IMR-90 (cell line): Measurements from ENCODE around the gene TRIM22. TPM values are rescaled to one million over a fixed set of nuclear protein-coding genes. Genes with fewer than 3 reads are reported as not detected.

Source experiments
- ATAC-seq: fragments of 200-7000 bp; cut with Tn5 transposase; 2 replicates; pipeline ENCODE4 v1.9.1; 2020; ENCODE audit warnings: low read depth, mild to moderate bottlenecking, moderate library complexity
- BruUV-seq: library from RNA; stranded (reverse); fragments of 400-500 nt; replicated peaks from 2 replicates; lab custom pipeline; 2021; lab: Mats Ljungman, UMichigan
- CTCF ChIA-PET: fragments of 300-600 bp; formaldehyde crosslinking; extraction: SDS; loops from one replicate; lab custom pipeline; 2021; ENCODE audit warnings: antibody characterized with exemption; lab: Yijun Ruan, JAX
- POLR2A ChIA-PET: fragments of 300-600 bp; sonication (Branson Sonifier 250); formaldehyde crosslinking; loops from one replicate; lab custom pipeline; 2022; ENCODE audit warnings: antibody characterized with exemption; ENCODE audit not compliant: unreplicated experiment; lab: Charles Lee
- DNase-seq: peaks from one replicate; pipeline ENCODE4 v3.0.0; 2013
- H2AFZ ChIP-seq: replicated peaks from 2 replicates; pipeline ENCODE3; 2013; ENCODE audit warnings: low read length, mild to moderate bottlenecking; ENCODE audit not compliant: poor library complexity
- H2AK5ac ChIP-seq: 2 replicates; pipeline ENCODE4 v1.6.1; 2013; ENCODE audit warnings: low read depth, low read length, inconsistent platforms
- H2AK9ac ChIP-seq: replicated peaks from 2 replicates; pipeline ENCODE3; 2013; ENCODE audit warnings: mild to moderate bottlenecking, low read depth, low read length, moderate library complexity; ENCODE audit not compliant: poor library complexity
- H2BK120ac ChIP-seq: 2 replicates; pipeline ENCODE4 v1.6.1; 2013; ENCODE audit warnings: low read depth, low read length, inconsistent platforms
- H2BK15ac ChIP-seq: 3 replicates; pipeline ENCODE4 v1.6.1; 2013; ENCODE audit warnings: low read depth, low read length, inconsistent platforms
- H2BK20ac ChIP-seq: 2 replicates; pipeline ENCODE4 v1.6.1; 2013; ENCODE audit warnings: low read depth, mild to moderate bottlenecking, inconsistent platforms, low read length, moderate library complexity
- H2BK5ac ChIP-seq: 2 replicates; pipeline ENCODE4 v1.6.1; 2013; ENCODE audit warnings: mild to moderate bottlenecking, low read depth, low read length, inconsistent platforms; ENCODE audit not compliant: poor library complexity, severe bottlenecking
- H3K14ac ChIP-seq: replicated peaks from 2 replicates; pipeline ENCODE4 v1.6.1; 2013; ENCODE audit warnings: low read depth, low read length, inconsistent platforms
- H3K18ac ChIP-seq: 2 replicates; pipeline ENCODE4 v1.6.1; 2013; ENCODE audit warnings: low read depth, low read length, control low read depth
- H3K23ac ChIP-seq: 2 replicates; pipeline ENCODE4 v1.6.1; 2013; ENCODE audit warnings: low read depth, low read length, inconsistent platforms
- H3K27ac ChIP-seq: 2 replicates; pipeline ENCODE4 v1.5.1; 2013; ENCODE audit warnings: mild to moderate bottlenecking, control low read depth, low read length; ENCODE audit not compliant: insufficient read depth
- H3K27me3 ChIP-seq: 2 replicates; pipeline ENCODE4 v1.6.1; 2013; ENCODE audit warnings: low read length; ENCODE audit not compliant: control insufficient read depth, insufficient read depth
- H3K36me3 ChIP-seq: 2 replicates; pipeline ENCODE4 v1.6.1; 2013; ENCODE audit warnings: low read length, mixed read lengths; ENCODE audit not compliant: control insufficient read depth, insufficient read depth
- H3K4ac ChIP-seq: 2 replicates; pipeline ENCODE4 v1.6.1; 2013; ENCODE audit warnings: low read depth, low read length, inconsistent platforms
- H3K4me1 ChIP-seq: 2 replicates; pipeline ENCODE4 v1.6.1; 2013; ENCODE audit warnings: low read length, mixed read lengths; ENCODE audit not compliant: control insufficient read depth, insufficient read depth
- H3K4me2 ChIP-seq: 2 replicates; pipeline ENCODE4 v1.6.1; 2013; ENCODE audit warnings: low read depth, mild to moderate bottlenecking, control low read depth, low read length, moderate library complexity
- H3K4me3 ChIP-seq: 2 replicates; pipeline ENCODE4 v1.5.1; 2013; ENCODE audit warnings: low read depth, mild to moderate bottlenecking, control low read depth, low read length, moderate library complexity; ENCODE audit not compliant: insufficient read depth
- H3K56ac ChIP-seq: 2 replicates; pipeline ENCODE4 v1.6.1; 2013; ENCODE audit warnings: low read length, inconsistent platforms; ENCODE audit not compliant: insufficient read depth; ENCODE audit errors: extremely low read depth
- H3K79me1 ChIP-seq, 2 experiments: 2 replicates each; pipeline ENCODE4 v1.6.1; 2013; ENCODE audit warnings: low read length in 2 of 2, inconsistent platforms in 1 of 2, low read depth in 1 of 2
- H3K9ac ChIP-seq: 2 replicates; pipeline ENCODE4 v1.6.1; 2013; ENCODE audit warnings: low read depth, low read length, control low read depth
- H3K9me1 ChIP-seq: 2 replicates; pipeline ENCODE4 v1.6.1; 2013; ENCODE audit warnings: low read length, inconsistent platforms; ENCODE audit not compliant: insufficient read depth
- H3K9me3 ChIP-seq: 2 replicates; pipeline ENCODE4 v1.6.1; 2013; ENCODE audit warnings: low read length; ENCODE audit not compliant: control insufficient read depth, insufficient read depth
- H4K20me1 ChIP-seq: 2 replicates; pipeline ENCODE4 v1.6.1; 2013; ENCODE audit warnings: low read length, inconsistent platforms; ENCODE audit not compliant: insufficient read depth
- H4K5ac ChIP-seq: 2 replicates; pipeline ENCODE4 v1.6.1; 2013; ENCODE audit warnings: mild to moderate bottlenecking, low read depth, low read length, control low read depth
- H4K8ac ChIP-seq, 2 experiments: 2 replicates each; pipeline ENCODE4 v1.6.1; 2013; ENCODE audit warnings: low read depth in 2 of 2, low read length in 2 of 2, control low read depth in 1 of 2, inconsistent platforms in 1 of 2
- H4K91ac ChIP-seq: 2 replicates; pipeline ENCODE4 v1.6.1; 2013; ENCODE audit warnings: low read depth, low read length, inconsistent platforms; ENCODE audit not compliant: insufficient read depth
- BHLHE40 ChIP-seq: fragments of 150-350 bp; IDR thresholded peaks from 2 replicates; pipeline ENCODE4 v1.6.1; 2016; ENCODE audit warnings: mild to moderate bottlenecking, low read depth, low read length
- CEBPB ChIP-seq: IDR thresholded peaks from 2 replicates; pipeline ENCODE4 v1.6.1; 2012; ENCODE audit warnings: low read depth, low read length, improper control_type of control experiment
- CHD1 ChIP-seq: IDR thresholded peaks from 2 replicates; pipeline ENCODE4 v1.6.1; 2012; ENCODE audit warnings: low read depth, low read length, improper control_type of control experiment
- MAFK ChIP-seq: IDR thresholded peaks from 2 replicates; pipeline ENCODE4 v1.6.1; 2012; ENCODE audit warnings: low read depth, low read length, improper control_type of control experiment
- NFE2L2 ChIP-seq: fragments of 150-350 bp; IDR thresholded peaks from 2 replicates; pipeline ENCODE4 v1.6.1; 2016; ENCODE audit warnings: low read depth, mild to moderate bottlenecking, low read length
- POLR2A ChIP-seq: IDR thresholded peaks from 2 replicates; pipeline ENCODE4 v1.6.1; 2012; ENCODE audit warnings: mild to moderate bottlenecking, low read depth, low read length
- RAD21 ChIP-seq: IDR thresholded peaks from 2 replicates; pipeline ENCODE4 v1.6.1; 2012; ENCODE audit warnings: low read length, improper control_type of control experiment
- RCOR1 ChIP-seq: IDR thresholded peaks from 2 replicates; pipeline ENCODE4 v1.6.1; 2012; ENCODE audit warnings: mild to moderate bottlenecking, low read length, improper control_type of control experiment; ENCODE audit not compliant: insufficient replicate concordance
- RFX5 ChIP-seq: IDR thresholded peaks from 2 replicates; pipeline ENCODE4 v1.8.0; 2012; ENCODE audit warnings: low read depth, mild to moderate bottlenecking, low read length, moderate library complexity
- SMC3 ChIP-seq: fragments of 150-350 bp; IDR thresholded peaks from 2 replicates; pipeline ENCODE4 v1.6.1; 2016; ENCODE audit warnings: low read depth, mild to moderate bottlenecking, antibody characterized with exemption, low read length, moderate library complexity
- WGBS, 2 experiments: methylation state at CpG; one replicate each; pipeline versions ENCODE4 v1.1.5 to v1.1.7; 2013; ENCODE audit warnings: missing lambda C conversion rate in 2 of 2; ENCODE audit not compliant: insufficient read length in 1 of 2; ENCODE audit errors: extremely low coverage in 2 of 2; 5-methylcytosine and 5-hydroxymethylcytosine counted together
- dilution Hi-C: fragments of 300-500 bp; cut with HindIII; formaldehyde crosslinking; loops from one replicate; pipeline ENCODE4 v1.14.3; 2018; ENCODE audit warnings: low sequenced_read_pairs; ENCODE audit not compliant: unreplicated experiment
- in situ Hi-C: fragments of 300-500 bp; cut with MboI; formaldehyde crosslinking; loops from 3 replicates; pipeline ENCODE4 v1.14.3; 2019; ENCODE audit warnings: low sequenced_read_pairs, inconsistent platforms, mixed read lengths
- intact Hi-C: fragments of 100-400 bp; cut with micrococcal nuclease; formaldehyde crosslinking; loops from 2 replicates; pipeline ENCODE4 v1.10.0; 2022
- polyA plus RNA-seq, 3 experiments: library from polyadenylated mRNA; depleted of rRNA; stranded (reverse); fragments of >200 nt; gene quantifications; 2 replicates each; pipeline ENCODE4 v1.2.3, GENCODE V29; 2012; ENCODE audit warnings: low replicate concordance in 1 of 3
- total RNA-seq: library from RNA; depleted of rRNA; stranded (reverse); fragments of >200 nt; gene quantifications from 2 replicates; pipeline ENCODE4 v1.2.3, GENCODE V29; 2012
- TF ChIP-seq, protein P1 (sequence below): fragments of 150-350 bp; IDR thresholded peaks from 2 replicates; pipeline ENCODE4 v1.6.1; 2016; ENCODE audit warnings: low read depth, mild to moderate bottlenecking, low read length, moderate library complexity, borderline replicate concordance
- TF ChIP-seq, protein P2 (sequence below): conservative IDR thresholded peaks from 2 replicates; pipeline ENCODE4 v1.5.1; 2012; ENCODE audit warnings: mild to moderate bottlenecking, low read depth, low read length, improper control_type of control experiment
- TF ChIP-seq, protein P3 (sequence below): fragments of 150-350 bp; IDR thresholded peaks from 2 replicates; pipeline ENCODE4 v1.6.1; 2017; ENCODE audit warnings: mild to moderate bottlenecking, antibody characterized with exemption, low read length, low read depth

Gene TRIM22
- total and polyA plus RNA-seq, 2 of the 4 experiments (the other 2 are of a cell fraction) = 43.6 to 46.8 TPM

DNA sequence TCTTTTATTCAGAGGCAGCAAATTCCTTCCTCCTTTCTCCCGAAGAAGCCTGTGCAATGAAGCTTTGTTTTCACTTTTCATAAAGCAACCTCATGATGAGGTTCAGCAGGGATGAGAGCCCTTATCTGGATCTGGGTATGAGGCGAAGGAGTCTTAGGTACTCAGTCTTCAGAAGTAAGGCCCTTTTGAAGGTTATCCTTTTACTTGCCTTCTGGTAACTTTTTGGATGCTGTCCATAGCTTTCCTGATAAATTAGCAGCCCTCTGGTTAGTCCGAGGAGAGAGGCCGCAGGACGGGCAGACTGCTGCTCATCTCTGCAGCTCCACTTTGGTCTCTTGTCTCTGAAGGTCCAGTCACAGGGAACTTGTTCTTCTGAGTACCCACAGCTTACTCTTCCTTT, 1.1 kb downstream of the TRIM22 start:
- H2BK20ac ChIP-seq = peak overlapping the region; percentile 95
- intact Hi-C loops = no loop called here
- peak overlapping the region; percentile 77 for H2AK5ac ChIP-seq
- H3K27me3 ChIP-seq = no peaks in the 10 kb centered on the region
- H3K4me1 ChIP-seq = peaks cover 5% of the 10 kb centered on the region
- BruUV-seq = no TSS peak
- no peaks in the 10 kb centered on the region for H3K9me3 ChIP-seq
- H4K91ac ChIP-seq = peak overlapping the region; percentile 96
- peak overlapping the region; percentile 98 for H3K4me2 ChIP-seq
- POLR2A ChIA-PET = interaction anchor here (0.5 to 1.4 kb wide), 3 partner anchors 13 to 102 kb away, joined by 3 to 5 read pairs (median 4); partner anchors contain the start of gene TRIM34
- peak; percentile 13 for DNase-seq
- peak overlapping the region; percentile 99 for H4K5ac ChIP-seq
- peak overlapping the region; percentile 98 for H3K23ac ChIP-seq
- peak overlapping the region; percentile 81 for H2AK9ac ChIP-seq
- dilution Hi-C loops = no loop called here
- peaks cover 2% of the 10 kb centered on the region for H3K36me3 ChIP-seq
- peak overlapping the region; percentile 92 for H2BK5ac ChIP-seq
- H3K14ac ChIP-seq = peak overlapping the region; percentile 94
- H3K4me3 ChIP-seq = peak overlapping the region; percentile 71
- peak overlapping the region; percentile 99 for H3K18ac ChIP-seq
- peak overlapping the region; percentile 92 for H3K4ac ChIP-seq
- in situ Hi-C loops = loop anchor here (25.0 kb wide), 1 partner anchor 672 kb away; no protein-coding TSS in a partner anchor
- no peaks in the 10 kb centered on the region; the same call in 1 of the 2 replicates for H3K9me1 ChIP-seq
- CTCF ChIA-PET = interaction anchor here (0.6 kb wide), 1 partner anchor 215 kb away, joined by 4 read pairs; no protein-coding TSS in a partner anchor
- peak overlapping the region; percentile 85 for H3K56ac ChIP-seq
- H2BK15ac ChIP-seq = peak overlapping the region; percentile 20; the same call in 2 of the 3 replicates
- peak overlapping the region; percentile 94 for H3K27ac ChIP-seq
- WGBS, 2 experiments = 38% methylated on average over 1 of the region's 5 CpGs; no CpG with 5 or more reads in 1 of the 2 experiments
- peak overlapping the region; percentile 81 for H2AFZ ChIP-seq
- H3K9ac ChIP-seq = peak overlapping the region; percentile 91
- peak; percentile 22 for ATAC-seq
- peak overlapping the region; percentile 98 for H2BK120ac ChIP-seq
- no peak for TF ChIP-seq SMC3
- TF ChIP-seq RCOR1 = no peak
- no peak for TF ChIP-seq RAD21
- no peak for TF ChIP-seq CEBPB
- TF ChIP-seq POLR2A = no peak
- TF ChIP-seq BHLHE40 = no peak
- no peak for TF ChIP-seq NFE2L2
- TF ChIP-seq, protein P1, sequence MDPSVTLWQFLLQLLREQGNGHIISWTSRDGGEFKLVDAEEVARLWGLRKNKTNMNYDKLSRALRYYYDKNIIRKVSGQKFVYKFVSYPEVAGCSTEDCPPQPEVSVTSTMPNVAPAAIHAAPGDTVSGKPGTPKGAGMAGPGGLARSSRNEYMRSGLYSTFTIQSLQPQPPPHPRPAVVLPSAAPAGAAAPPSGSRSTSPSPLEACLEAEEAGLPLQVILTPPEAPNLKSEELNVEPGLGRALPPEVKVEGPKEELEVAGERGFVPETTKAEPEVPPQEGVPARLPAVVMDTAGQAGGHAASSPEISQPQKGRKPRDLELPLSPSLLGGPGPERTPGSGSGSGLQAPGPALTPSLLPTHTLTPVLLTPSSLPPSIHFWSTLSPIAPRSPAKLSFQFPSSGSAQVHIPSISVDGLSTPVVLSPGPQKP = no peak
- no peak for TF ChIP-seq MAFK
- TF ChIP-seq, protein P2, sequence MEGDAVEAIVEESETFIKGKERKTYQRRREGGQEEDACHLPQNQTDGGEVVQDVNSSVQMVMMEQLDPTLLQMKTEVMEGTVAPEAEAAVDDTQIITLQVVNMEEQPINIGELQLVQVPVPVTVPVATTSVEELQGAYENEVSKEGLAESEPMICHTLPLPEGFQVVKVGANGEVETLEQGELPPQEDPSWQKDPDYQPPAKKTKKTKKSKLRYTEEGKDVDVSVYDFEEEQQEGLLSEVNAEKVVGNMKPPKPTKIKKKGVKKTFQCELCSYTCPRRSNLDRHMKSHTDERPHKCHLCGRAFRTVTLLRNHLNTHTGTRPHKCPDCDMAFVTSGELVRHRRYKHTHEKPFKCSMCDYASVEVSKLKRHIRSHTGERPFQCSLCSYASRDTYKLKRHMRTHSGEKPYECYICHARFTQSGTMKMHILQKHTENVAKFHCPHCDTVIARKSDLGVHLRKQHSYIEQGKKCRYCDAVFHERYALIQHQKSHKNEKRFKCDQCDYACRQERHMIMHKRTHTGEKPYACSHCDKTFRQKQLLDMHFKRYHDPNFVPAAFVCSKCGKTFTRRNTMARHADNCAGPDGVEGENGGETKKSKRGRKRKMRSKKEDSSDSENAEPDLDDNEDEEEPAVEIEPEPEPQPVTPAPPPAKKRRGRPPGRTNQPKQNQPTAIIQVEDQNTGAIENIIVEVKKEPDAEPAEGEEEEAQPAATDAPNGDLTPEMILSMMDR = no peak
- TF ChIP-seq, protein P3, sequence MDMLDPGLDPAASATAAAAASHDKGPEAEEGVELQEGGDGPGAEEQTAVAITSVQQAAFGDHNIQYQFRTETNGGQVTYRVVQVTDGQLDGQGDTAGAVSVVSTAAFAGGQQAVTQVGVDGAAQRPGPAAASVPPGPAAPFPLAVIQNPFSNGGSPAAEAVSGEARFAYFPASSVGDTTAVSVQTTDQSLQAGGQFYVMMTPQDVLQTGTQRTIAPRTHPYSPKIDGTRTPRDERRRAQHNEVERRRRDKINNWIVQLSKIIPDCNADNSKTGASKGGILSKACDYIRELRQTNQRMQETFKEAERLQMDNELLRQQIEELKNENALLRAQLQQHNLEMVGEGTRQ = no peak
- TF ChIP-seq RFX5 = no peak
- no peak for TF ChIP-seq CHD1
- H4K8ac ChIP-seq = peak overlapping the region; percentile 89 to 99
- H4K20me1 ChIP-seq = no peaks in the 10 kb centered on the region
- H3K79me1 ChIP-seq = peaks cover 13 to 24% of the 10 kb centered on the region in 2 experiments
